Mesothelial cell of epicardium (in vitro differentiated cells): ENCODE measurements around the gene CEBPB. TPM values are rescaled to one million over a fixed set of nuclear protein-coding genes. Genes with fewer than 3 reads are reported as not detected.

Source experiments
- DNase-seq, 2 experiments: peaks; one replicate each; pipeline ENCODE4 v3.0.0; 2021; ENCODE audit warnings: low spot score in 2 of 2; ENCODE audit not compliant: unreplicated experiment in 2 of 2
- H3K27ac Mint-ChIP-seq: 2 replicates; pipeline ENCODE4 v1.8.0; 2021; ENCODE audit warnings: mixed read lengths
- H3K27me3 Mint-ChIP-seq: 2 replicates; pipeline ENCODE4 v1.8.0; 2021; ENCODE audit warnings: low read depth, mixed read lengths
- H3K36me3 Mint-ChIP-seq: 2 replicates; pipeline ENCODE4 v1.8.0; 2021; ENCODE audit warnings: mixed read lengths
- H3K4me1 Mint-ChIP-seq: 2 replicates; pipeline ENCODE4 v1.8.0; 2021; ENCODE audit warnings: mixed read lengths
- H3K4me3 Mint-ChIP-seq: 2 replicates; pipeline ENCODE4 v1.8.0; 2021; ENCODE audit warnings: mild to moderate bottlenecking, moderate library complexity, mixed read lengths
- H3K9me3 Mint-ChIP-seq: 2 replicates; pipeline ENCODE4 v1.8.0; 2021; ENCODE audit warnings: mixed read lengths
- CTCF ChIP-seq: fragments of 200-600 bp; sonication (generic); IDR thresholded peaks from one replicate; pipeline ENCODE4 v1.5.0; 2021; ENCODE audit warnings: antibody characterized with exemption; ENCODE audit not compliant: unreplicated experiment
- total RNA-seq: library from RNA; stranded (reverse); gene quantifications from 3 replicates; pipeline ENCODE4 v1.2.1, GENCODE V29; 2021

CEBPB gene
- total RNA-seq, 1 donor from 2014 or later, result 25.6 TPM

GRCh38 chr20:50224531-50225255 lies 34.1 kb downstream of the CEBPB start:
- no peak for TF ChIP-seq CTCF
- no peak overlapping the region for H3K4me3 Mint-ChIP-seq
- no peak overlapping the region for H3K27ac Mint-ChIP-seq
- no peaks in the 10 kb centered on the region for H3K27me3 Mint-ChIP-seq
- DNase-seq, result no peak
- H3K36me3 Mint-ChIP-seq, result no peaks in the 10 kb centered on the region
- no peaks in the 10 kb centered on the region for H3K9me3 Mint-ChIP-seq
- peaks cover 5% of the 10 kb centered on the region for H3K4me1 Mint-ChIP-seq

- no peak overlapping the region for H3K4me3 Mint-ChIP-seq
Measured at GRCh38 chr20:50226093-50226974, 35.7 kb downstream of the CEBPB start.

DNA sequence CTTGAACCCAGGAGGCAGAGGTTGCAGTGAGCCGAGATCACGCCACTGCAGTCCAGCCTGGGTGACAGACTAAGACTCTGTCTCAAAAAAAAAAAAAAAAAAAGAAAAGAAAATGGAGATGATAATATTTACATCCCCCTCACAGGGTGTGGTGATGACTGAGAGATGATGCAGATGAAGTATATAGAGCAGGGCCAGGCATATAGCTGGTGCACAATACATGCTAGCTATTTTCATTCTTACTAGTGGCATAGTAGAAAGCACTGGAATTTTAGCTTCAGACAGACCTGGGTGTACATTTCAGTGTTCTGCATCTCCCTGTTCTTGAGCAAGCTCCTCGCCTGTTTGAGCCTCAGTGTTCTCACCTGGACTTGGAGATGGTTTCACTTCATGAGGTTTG lies 36.9 kb downstream of the CEBPB start:
- Mint-ChIP-seq H3K9me3 (no peaks in the 10 kb centered on the region), H3K4me3 (no peak overlapping the region), H3K27ac (no peak overlapping the region), H3K4me1 (peaks cover 5% of the 10 kb centered on the region), H3K36me3 (no peaks in the 10 kb centered on the region), H3K27me3 (no peaks in the 10 kb centered on the region)
- TF ChIP-seq CTCF, result no peak
- DNase-seq, result no peak

More at GRCh38 chr20:50226093-50226974, 35.7 kb downstream of the CEBPB start:
- DNase-seq, result no peak
- H3K4me1 Mint-ChIP-seq, result peaks cover 5% of the 10 kb centered on the region
- H3K27ac Mint-ChIP-seq, result no peak overlapping the region
- TF ChIP-seq CTCF, result no peak
- H3K36me3 Mint-ChIP-seq, result no peaks in the 10 kb centered on the region
- H3K9me3 Mint-ChIP-seq, result no peaks in the 10 kb centered on the region
- no peaks in the 10 kb centered on the region for H3K27me3 Mint-ChIP-seq

DNA sequence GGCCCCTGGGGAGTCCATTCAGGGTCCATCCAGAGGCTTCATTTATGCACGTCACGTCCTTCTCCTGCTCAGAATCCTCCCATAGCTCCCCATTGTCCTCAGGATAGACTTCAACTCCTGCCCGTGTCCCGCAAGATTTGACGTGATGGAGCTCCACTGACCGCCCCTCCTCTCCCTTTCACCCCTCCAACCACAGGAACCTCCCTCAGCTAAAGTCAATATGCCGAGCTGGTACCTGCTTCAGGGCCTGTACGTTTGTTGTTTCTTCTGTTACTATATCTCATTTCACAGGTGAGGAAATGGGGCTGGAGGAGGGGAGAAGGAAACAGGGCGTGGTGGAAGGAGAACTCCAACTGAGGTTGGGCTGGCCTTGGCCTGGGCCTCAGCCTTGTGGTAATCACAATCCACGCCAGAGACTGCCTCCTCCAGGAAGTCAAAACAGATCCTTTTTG lies 38.6 kb downstream of the CEBPB start:
- Mint-ChIP-seq H3K9me3 (no peaks in the 10 kb centered on the region), H3K4me3 (no peak overlapping the region), H3K27ac (no peak overlapping the region), H3K36me3 (no peaks in the 10 kb centered on the region), H3K27me3 (no peaks in the 10 kb centered on the region), H3K4me1 (peaks cover 9% of the 10 kb centered on the region)
- TF ChIP-seq CTCF, result no peak
- no peak for DNase-seq

- H3K27me3 Mint-ChIP-seq, result no peaks in the 10 kb centered on the region
- no peaks in the 10 kb centered on the region for H3K9me3 Mint-ChIP-seq
- TF ChIP-seq CTCF, result no peak
- H3K4me3 Mint-ChIP-seq, result no peak overlapping the region
- H3K27ac Mint-ChIP-seq, result no peak overlapping the region
- no peak for DNase-seq
- H3K4me1 Mint-ChIP-seq, result peaks cover 4% of the 10 kb centered on the region
- no peaks in the 10 kb centered on the region for H3K36me3 Mint-ChIP-seq
Measured at GRCh38 chr20:50230184-50230583, 39.6 kb downstream of the CEBPB start.
